MM.1S (cell line): ENCODE measurements around the gene OR10K2.

Source experiments
- CTCF ChIP-seq: fragments of 300-600 bp; sonication (generic); IDR thresholded peaks from 2 replicates; pipeline ENCODE4 v1.5.1; 2016; ENCODE audit warnings: antibody characterized with exemption, low read length, mixed read lengths
- EZH2 ChIP-seq: fragments of 300-600 bp; sonication (generic); optimal IDR thresholded peaks from 2 replicates; pipeline ENCODE3; 2017; ENCODE audit warnings: low read depth, mild to moderate bottlenecking, antibody characterized with exemption, low read length, mixed read lengths
- EZH2phosphoT487 ChIP-seq: fragments of 300-600 bp; sonication (generic); IDR thresholded peaks from 2 replicates; pipeline ENCODE4 v1.6.1; 2018; ENCODE audit warnings: antibody characterized with exemption, low read length

GRCh38 chr1:158398818-158399514 lies 27.1 kb downstream of the OR10K2 start, which contains the start of gene OR10T2:
- no peak for TF ChIP-seq CTCF
- TF ChIP-seq EZH2, result no peak
- TF ChIP-seq EZH2phosphoT487, result no peak
